ENCODE data around the gene HOXA9. TPM values are rescaled to one million over a fixed set of nuclear protein-coding genes. Genes with fewer than 3 reads are reported as not detected.

HOXA9 gene
- polyA plus RNA-seq, 1 donor from 2014 or later: not detected

DNA sequence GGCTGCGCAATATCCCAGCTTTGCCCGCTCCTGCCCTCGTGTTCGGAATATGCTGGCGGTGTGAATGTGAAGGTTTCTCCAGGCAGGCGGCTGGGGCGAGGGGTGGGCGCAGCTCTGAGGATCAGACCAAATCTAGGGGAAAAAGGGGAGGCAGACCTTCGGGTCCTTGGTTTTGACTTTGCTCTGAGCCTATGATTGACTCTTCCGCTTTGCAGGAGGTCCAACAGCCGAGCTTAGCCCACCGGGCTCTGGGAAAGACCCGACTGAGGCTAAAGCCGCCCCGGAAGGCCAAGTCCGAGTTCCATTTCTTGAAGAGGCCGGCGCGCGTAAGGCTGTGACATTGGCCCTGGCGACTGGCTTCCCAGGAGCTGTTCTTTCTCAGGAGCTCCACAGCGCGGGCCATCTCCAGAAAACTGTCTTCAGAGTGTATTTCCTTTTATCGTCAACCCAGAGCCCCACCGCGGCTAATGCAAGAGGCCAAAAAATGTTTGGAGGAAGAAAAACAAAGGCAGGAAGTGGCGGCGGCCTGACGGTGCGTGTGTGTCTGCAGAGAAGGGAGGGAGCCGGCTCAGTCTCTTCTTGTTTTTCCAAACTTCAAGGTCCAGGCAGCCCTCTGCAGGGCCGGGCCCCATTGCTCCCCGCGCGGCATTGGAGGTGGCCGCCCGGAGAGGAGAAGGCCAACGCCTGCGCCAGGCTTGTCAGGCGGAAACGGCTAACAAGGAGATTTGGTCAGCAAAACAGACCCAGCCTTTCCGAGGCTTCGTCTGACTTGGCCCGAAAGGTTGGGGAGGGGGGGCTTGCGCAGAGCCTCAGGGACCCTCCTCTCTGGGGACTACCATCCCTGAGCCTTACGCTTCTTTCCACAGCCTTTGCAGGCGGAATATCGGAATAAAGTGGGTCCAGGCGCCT, 23.3 kb upstream of the HOXA9 start:
- TF ChIP-seq EP300 (conservative IDR thresholded peaks at IDR 0.05; ENCODE audit: poor library complexity, severe bottlenecking) (no peak), TAF1 (IDR thresholded peaks at IDR 0.05; ENCODE audit: low read depth) (no peak), RAD21 (conservative IDR thresholded peaks at IDR 0.05) (no peak), POLR2AphosphoS5 (IDR thresholded peaks at IDR 0.05) (no peak), CTCF (IDR thresholded peaks at IDR 0.05; ENCODE audit: poor library complexity, severe bottlenecking) (no peak), REST (IDR thresholded peaks at IDR 0.05; ENCODE audit: borderline replicate concordance) (no peak), SMC3 (conservative IDR thresholded peaks at IDR 0.05; ENCODE audit: poor library complexity) (no peak), MXI1 (conservative IDR thresholded peaks at IDR 0.05; ENCODE audit: poor library complexity, severe bottlenecking) (no peak), EZH2 (IDR thresholded peaks at IDR 0.05; ENCODE audit: borderline replicate concordance, insufficient read depth, low read length, poor library complexity, severe bottlenecking) (no peak)
- H3K9me3 ChIP-seq (ENCODE audit: low read length): peaks cover 6% of the 10 kb centered on the region
- no peak overlapping the region for H3K9ac ChIP-seq (ENCODE audit: low read length)
- no peak overlapping the region for H3K27ac ChIP-seq (ENCODE audit: low read length)
- H3K79me2 ChIP-seq (replicated peaks; ENCODE audit: insufficient read depth, low read length): no peaks in the 10 kb centered on the region
- H3K4me2 ChIP-seq (ENCODE audit: low read length): no peak overlapping the region
- H4K20me1 ChIP-seq (ENCODE audit: insufficient read depth): no peaks in the 10 kb centered on the region
- H2AFZ ChIP-seq (ENCODE audit: low read depth, low read length): no peak overlapping the region
- no peaks in the 10 kb centered on the region for H3K9me2 ChIP-seq (ENCODE audit: insufficient read depth, low read length)
- H3F3A ChIP-seq (ENCODE audit: insufficient read depth, low read length, poor library complexity, severe bottlenecking): no peaks in the 10 kb centered on the region
- H3K27me3 ChIP-seq (ENCODE audit: insufficient read depth, low read depth, low read length): peaks cover 100% of the 10 kb centered on the region
- H3K36me3 ChIP-seq (ENCODE audit: insufficient read depth, low read length): no peaks in the 10 kb centered on the region
- H3K4me3 ChIP-seq (ENCODE audit: low read length): no peak overlapping the region

DNA sequence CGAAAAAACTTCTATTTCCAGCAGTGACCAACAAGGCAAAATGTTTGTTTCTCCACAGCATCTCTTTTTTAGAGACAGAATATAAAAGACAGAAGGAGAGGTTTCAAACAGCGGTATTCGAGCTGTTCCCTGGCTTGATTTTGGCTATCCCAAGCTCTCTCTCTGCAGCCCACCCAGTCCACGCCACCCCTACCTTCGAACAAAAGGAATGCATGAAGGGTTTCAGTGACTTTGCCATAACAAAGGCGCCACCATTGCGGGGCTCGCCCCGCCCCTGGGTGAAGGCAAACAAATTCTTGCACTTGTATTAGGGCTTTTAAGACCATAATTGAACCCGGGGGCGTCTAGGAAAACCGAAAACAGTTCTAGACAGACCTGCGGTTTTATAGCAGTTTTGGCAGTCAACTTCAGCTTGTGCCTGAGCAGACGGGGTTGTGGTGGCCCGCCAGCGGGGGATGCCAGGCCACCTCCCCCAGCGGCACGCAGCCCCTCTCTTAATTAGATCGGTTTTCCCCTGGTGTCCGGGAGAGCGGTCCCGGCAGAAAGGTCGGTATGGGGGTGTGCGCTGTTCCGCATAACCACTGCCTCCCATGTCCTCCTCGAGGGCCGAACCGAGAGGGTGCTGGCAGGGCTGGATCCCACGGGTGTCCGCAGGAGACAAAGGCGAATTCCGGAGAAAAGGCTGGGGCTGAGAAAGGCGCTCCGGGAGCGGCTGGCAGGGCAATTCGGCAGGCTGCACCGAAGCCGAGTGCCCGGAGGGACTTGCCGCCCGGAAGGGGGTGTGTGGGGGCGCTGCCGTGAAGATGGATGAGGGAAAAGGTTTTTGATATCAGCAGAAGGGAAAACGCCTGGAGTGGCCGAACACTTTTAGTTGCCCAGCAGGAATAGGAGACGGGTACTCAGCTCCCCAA, 22.4 kb upstream of the HOXA9 start:
- H3F3A ChIP-seq (ENCODE audit: insufficient read depth, low read length, poor library complexity, severe bottlenecking): no peaks in the 10 kb centered on the region
- H3K27me3 ChIP-seq (ENCODE audit: insufficient read depth, low read depth, low read length): peaks cover 100% of the 10 kb centered on the region
- no peak overlapping the region for H3K27ac ChIP-seq (ENCODE audit: low read length)
- H3K9ac ChIP-seq (ENCODE audit: low read length): no peak overlapping the region
- H2AFZ ChIP-seq (ENCODE audit: low read depth, low read length): no peak overlapping the region
- no peaks in the 10 kb centered on the region for H3K79me2 ChIP-seq (replicated peaks; ENCODE audit: insufficient read depth, low read length)
- no peaks in the 10 kb centered on the region for H3K36me3 ChIP-seq (ENCODE audit: insufficient read depth, low read length)
- H3K9me3 ChIP-seq (ENCODE audit: low read length): peaks cover 6% of the 10 kb centered on the region
- H3K9me2 ChIP-seq (ENCODE audit: insufficient read depth, low read length): no peaks in the 10 kb centered on the region
- TF ChIP-seq EP300 (conservative IDR thresholded peaks at IDR 0.05; ENCODE audit: poor library complexity, severe bottlenecking) (no peak), EZH2 (IDR thresholded peaks at IDR 0.05; ENCODE audit: borderline replicate concordance, insufficient read depth, low read length, poor library complexity, severe bottlenecking) (peak; percentile 61)
- no peak overlapping the region for H3K4me3 ChIP-seq (ENCODE audit: low read length)
- no peaks in the 10 kb centered on the region for H4K20me1 ChIP-seq (ENCODE audit: insufficient read depth)
- no peak overlapping the region for H3K4me2 ChIP-seq (ENCODE audit: low read length)

Measured in neural cell (in vitro differentiated cells).